Ishikawa (cell line): ENCODE results near the gene ATP2B2.

Experiments used
- EGR1 ChIP-seq: IDR thresholded peaks from 2 replicates; pipeline ENCODE4 v1.6.1; 2012
- EP300 ChIP-seq: IDR thresholded peaks from 2 replicates; pipeline ENCODE4 v1.6.1; 2012; ENCODE audit warnings: borderline replicate concordance
- NFIC ChIP-seq: IDR thresholded peaks from 2 replicates; pipeline ENCODE4 v1.6.1; 2012
- RAD21 ChIP-seq: IDR thresholded peaks from 2 replicates; pipeline ENCODE4 v1.6.1; 2012; ENCODE audit warnings: low read depth
- REST ChIP-seq: IDR thresholded peaks from 2 replicates; pipeline ENCODE4 v1.6.1; 2012; ENCODE audit warnings: low read depth, mild to moderate bottlenecking
- TAF1 ChIP-seq: IDR thresholded peaks from 2 replicates; pipeline ENCODE4 v1.6.1; 2012; ENCODE audit warnings: low read depth, mild to moderate bottlenecking
- TCF12 ChIP-seq: IDR thresholded peaks from 2 replicates; pipeline ENCODE4 v1.6.1; 2012; ENCODE audit warnings: low read depth
- TEAD4 ChIP-seq: IDR thresholded peaks from 2 replicates; pipeline ENCODE4 v1.6.1; 2012
- USF1 ChIP-seq: IDR thresholded peaks from 2 replicates; pipeline ENCODE4 v1.6.1; 2012
- YY1 ChIP-seq: IDR thresholded peaks from 2 replicates; pipeline ENCODE4 v1.6.1; 2012; ENCODE audit warnings: low read depth
- ZBTB7A ChIP-seq: IDR thresholded peaks from 2 replicates; pipeline ENCODE4 v1.6.1; 2012; ENCODE audit warnings: low read depth

- no peak for TF ChIP-seq NFIC
- no peak for TF ChIP-seq REST
- TF ChIP-seq EP300, result no peak
- no peak for TF ChIP-seq USF1
- no peak for TF ChIP-seq TCF12
- no peak for TF ChIP-seq ZBTB7A
- TF ChIP-seq TAF1, result no peak
- no peak for TF ChIP-seq EGR1
- TF ChIP-seq YY1, result no peak
- TF ChIP-seq RAD21, result no peak
- TF ChIP-seq TEAD4, result no peak
Observed at GRCh38 chr3:10519236-10519635, 13.8 kb upstream of the ATP2B2 start.
